A673 (cell line): ENCODE results near the gene KIF5A.

Experiments
- EZH2 ChIP-seq: fragments of 200-600 bp; sonication (generic); IDR thresholded peaks from 2 replicates; pipeline ENCODE4 v1.6.1; 2017; ENCODE audit warnings: borderline replicate concordance, low read depth, mild to moderate bottlenecking, mixed read lengths, antibody characterized with exemption, low read length; ENCODE audit not compliant: poor library complexity, severe bottlenecking
- TF ChIP-seq, protein P1 (sequence below): fragments of 300-800, 200-600 bp; sonication (generic); conservative IDR thresholded peaks from 2 replicates; pipeline ENCODE4 v1.5.1; 2017; ENCODE audit warnings: low read depth, mild to moderate bottlenecking, antibody characterized with exemption, low read length, moderate library complexity, mixed read lengths

DNA sequence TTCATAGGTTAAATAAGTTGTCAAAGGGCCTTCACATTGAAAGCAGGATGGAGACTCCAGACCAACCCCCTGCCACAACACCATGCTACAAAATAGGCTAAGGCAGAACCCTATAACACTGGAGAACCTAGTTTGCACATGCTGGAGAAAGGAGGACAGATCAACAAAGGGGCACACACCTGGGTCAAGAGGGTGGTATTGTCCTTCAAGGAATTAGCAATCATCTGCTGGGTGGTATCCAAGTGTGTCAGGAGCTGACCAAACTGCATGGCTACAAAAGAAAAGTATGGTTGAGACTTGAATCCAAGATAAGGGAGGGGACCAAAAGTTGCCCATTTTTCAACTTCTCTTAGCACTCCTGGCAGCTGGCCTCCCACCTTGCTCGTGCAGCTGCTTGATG is 18.0 kb upstream of the KIF5A start:
- TF ChIP-seq EZH2 = no peak
- TF ChIP-seq, protein P1, sequence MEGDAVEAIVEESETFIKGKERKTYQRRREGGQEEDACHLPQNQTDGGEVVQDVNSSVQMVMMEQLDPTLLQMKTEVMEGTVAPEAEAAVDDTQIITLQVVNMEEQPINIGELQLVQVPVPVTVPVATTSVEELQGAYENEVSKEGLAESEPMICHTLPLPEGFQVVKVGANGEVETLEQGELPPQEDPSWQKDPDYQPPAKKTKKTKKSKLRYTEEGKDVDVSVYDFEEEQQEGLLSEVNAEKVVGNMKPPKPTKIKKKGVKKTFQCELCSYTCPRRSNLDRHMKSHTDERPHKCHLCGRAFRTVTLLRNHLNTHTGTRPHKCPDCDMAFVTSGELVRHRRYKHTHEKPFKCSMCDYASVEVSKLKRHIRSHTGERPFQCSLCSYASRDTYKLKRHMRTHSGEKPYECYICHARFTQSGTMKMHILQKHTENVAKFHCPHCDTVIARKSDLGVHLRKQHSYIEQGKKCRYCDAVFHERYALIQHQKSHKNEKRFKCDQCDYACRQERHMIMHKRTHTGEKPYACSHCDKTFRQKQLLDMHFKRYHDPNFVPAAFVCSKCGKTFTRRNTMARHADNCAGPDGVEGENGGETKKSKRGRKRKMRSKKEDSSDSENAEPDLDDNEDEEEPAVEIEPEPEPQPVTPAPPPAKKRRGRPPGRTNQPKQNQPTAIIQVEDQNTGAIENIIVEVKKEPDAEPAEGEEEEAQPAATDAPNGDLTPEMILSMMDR = no peak
